WTC11 (cell line): ENCODE data around the gene FCHSD2. TPM values are rescaled to one million over a fixed set of nuclear protein-coding genes. Genes with fewer than 3 reads are reported as not detected.
A peak's percentile ranks its signal among the peaks of the same experiment; 100 is the strongest.

ENCODE experiments used
- ATAC-seq: fragments of 200-7000 bp; cut with Tn5 transposase; 2 replicates; pipeline ENCODE4 v1.10.0; 2021; ENCODE audit warnings: mild to moderate bottlenecking, moderate library complexity
- CTCF ChIA-PET: fragments of 300-600 bp; sonication (Branson Sonifier 250); formaldehyde crosslinking; loops from one replicate; lab custom pipeline; 2021; ENCODE audit warnings: antibody characterized with exemption; lab: Charles Lee
- POLR2A ChIA-PET: fragments of 350-600 bp; sonication (Branson Sonifier 250); formaldehyde crosslinking; loops from one replicate; lab custom pipeline; 2021; ENCODE audit warnings: antibody characterized with exemption; lab: Charles Lee
- DNase-seq: peaks from one replicate; pipeline ENCODE4 v3.0.0; 2021; ENCODE audit warnings: low spot score
- H3K27ac Mint-ChIP-seq: 2 replicates; pipeline ENCODE4 v1.8.0; 2021; ENCODE audit warnings: mixed read lengths
- H3K27me3 Mint-ChIP-seq: 2 replicates; pipeline ENCODE4 v1.8.0; 2021; ENCODE audit warnings: low read depth, mild to moderate bottlenecking, moderate library complexity, mixed read lengths
- H3K36me3 Mint-ChIP-seq: 2 replicates; pipeline ENCODE4 v1.8.0; 2021; ENCODE audit warnings: mixed read lengths
- H3K4me1 Mint-ChIP-seq: 2 replicates; pipeline ENCODE4 v1.8.0; 2022; ENCODE audit warnings: mixed read lengths
- H3K4me3 Mint-ChIP-seq: 2 replicates; pipeline ENCODE4 v1.8.0; 2021; ENCODE audit warnings: mild to moderate bottlenecking, moderate library complexity, mixed read lengths
- H3K9me3 Mint-ChIP-seq: 2 replicates; pipeline ENCODE4 v1.8.0; 2021; ENCODE audit warnings: mixed read lengths
- AR ChIP-seq: fragments of 250-450 bp; sonication (Bioruptor Pico); IDR thresholded peaks from 2 replicates; pipeline ENCODE4 v1.9.0; 2021; ENCODE audit warnings: mild to moderate bottlenecking
- ARID4B ChIP-seq: sonication (generic); formaldehyde crosslinking; IDR thresholded peaks from 2 replicates; pipeline ENCODE4 v1.8.0; 2023; ENCODE audit warnings: missing genetic modification reagents, mild to moderate bottlenecking, borderline replicate concordance
- ATF1 ChIP-seq: sonication (generic); formaldehyde crosslinking; IDR thresholded peaks from 2 replicates; pipeline ENCODE4 v1.8.1; 2023; ENCODE audit warnings: mild to moderate bottlenecking, moderate library complexity, missing genetic modification reagents
- CREB1 ChIP-seq: sonication (generic); formaldehyde crosslinking; IDR thresholded peaks from 2 replicates; pipeline ENCODE4 v1.8.0; 2023; ENCODE audit warnings: mild to moderate bottlenecking, missing genetic modification reagents
- CREM ChIP-seq: sonication (generic); formaldehyde crosslinking; IDR thresholded peaks from 2 replicates; pipeline ENCODE4 v1.8.1; 2022; ENCODE audit warnings: mild to moderate bottlenecking, missing genetic modification reagents, moderate library complexity
- ELF4 ChIP-seq: sonication (generic); formaldehyde crosslinking; IDR thresholded peaks from 2 replicates; pipeline ENCODE4 v1.8.1; 2022; ENCODE audit warnings: low read depth, mild to moderate bottlenecking, moderate library complexity, missing genetic modification reagents
- ETV6 ChIP-seq: sonication (generic); formaldehyde crosslinking; IDR thresholded peaks from 2 replicates; pipeline ENCODE4 v1.8.1; 2022; ENCODE audit warnings: mild to moderate bottlenecking, missing genetic modification reagents
- FOXK1 ChIP-seq: sonication (generic); formaldehyde crosslinking; IDR thresholded peaks from 2 replicates; pipeline ENCODE4 v1.8.0; 2022; ENCODE audit warnings: mild to moderate bottlenecking, moderate library complexity, missing genetic modification reagents
- FOXP1 ChIP-seq: sonication (generic); formaldehyde crosslinking; IDR thresholded peaks from 2 replicates; pipeline ENCODE4 v1.8.0; 2022; ENCODE audit warnings: missing genetic modification reagents, mild to moderate bottlenecking, moderate library complexity, borderline replicate concordance
- GABPB1 ChIP-seq: sonication (generic); formaldehyde crosslinking; IDR thresholded peaks from 2 replicates; pipeline ENCODE4 v1.8.1; 2023; ENCODE audit warnings: mild to moderate bottlenecking, missing genetic modification reagents
- GRHL2 ChIP-seq: fragments of 250-450 bp; sonication (Bioruptor Pico); IDR thresholded peaks from 2 replicates; pipeline ENCODE4 v1.8.0; 2022; ENCODE audit warnings: mild to moderate bottlenecking, moderate library complexity; ENCODE audit not compliant: insufficient replicate concordance, severe bottlenecking
- IRF2 ChIP-seq: sonication (generic); formaldehyde crosslinking; IDR thresholded peaks from 2 replicates; pipeline ENCODE4 v1.8.0; 2022; ENCODE audit warnings: low read depth, missing genetic modification reagents, borderline replicate concordance
- MXD4 ChIP-seq: fragments of 250-450 bp; sonication (Bioruptor Pico); IDR thresholded peaks from 2 replicates; pipeline ENCODE4 v1.8.0; 2021; ENCODE audit warnings: mild to moderate bottlenecking, moderate library complexity, borderline replicate concordance
- OVOL2 ChIP-seq: fragments of 250-450 bp; sonication (Bioruptor Pico); IDR thresholded peaks from 2 replicates; pipeline ENCODE4 v1.9.0; 2021; ENCODE audit warnings: mild to moderate bottlenecking, borderline replicate concordance
- SMAD3 ChIP-seq: sonication (generic); formaldehyde crosslinking; IDR thresholded peaks from 2 replicates; pipeline ENCODE4 v1.8.0; 2022; ENCODE audit warnings: missing genetic modification reagents, mild to moderate bottlenecking, borderline replicate concordance
- SMAD4 ChIP-seq: sonication (generic); formaldehyde crosslinking; IDR thresholded peaks from 2 replicates; pipeline ENCODE4 v1.8.0; 2022; ENCODE audit warnings: mild to moderate bottlenecking, missing genetic modification reagents
- TCF7 ChIP-seq: sonication (generic); formaldehyde crosslinking; IDR thresholded peaks from 2 replicates; pipeline ENCODE4 v1.8.0; 2022; ENCODE audit warnings: mild to moderate bottlenecking, low read depth, missing genetic modification reagents, moderate library complexity
- TP53 ChIP-seq: sonication (generic); formaldehyde crosslinking; IDR thresholded peaks from 2 replicates; pipeline ENCODE4 v1.8.1; 2023; ENCODE audit warnings: mild to moderate bottlenecking, missing genetic modification reagents
- ZBTB21 ChIP-seq: sonication (generic); formaldehyde crosslinking; IDR thresholded peaks from 2 replicates; pipeline ENCODE4 v1.8.1; 2023; ENCODE audit warnings: mild to moderate bottlenecking, missing genetic modification reagents, borderline replicate concordance
- ZNF138 ChIP-seq: sonication (generic); formaldehyde crosslinking; conservative IDR thresholded peaks from 2 replicates; pipeline ENCODE4 v1.8.1; 2022; ENCODE audit warnings: mild to moderate bottlenecking, moderate library complexity, missing genetic modification reagents
- ZNF232 ChIP-seq: sonication (generic); formaldehyde crosslinking; IDR thresholded peaks from 2 replicates; pipeline ENCODE4 v1.8.0; 2022; ENCODE audit warnings: mild to moderate bottlenecking, missing genetic modification reagents
- ZNF423 ChIP-seq: fragments of 250-450 bp; sonication (Bioruptor Pico); IDR thresholded peaks from 2 replicates; pipeline ENCODE4 v2.1.2; 2022; ENCODE audit warnings: mild to moderate bottlenecking, moderate library complexity
- total RNA-seq: library from RNA; stranded (reverse); gene quantifications from 3 replicates; pipeline ENCODE4 v1.2.3, GENCODE V29; 2021
- TF ChIP-seq, protein P1 (sequence below): fragments of 250-450 bp; sonication (Bioruptor Pico); conservative IDR thresholded peaks from 2 replicates; pipeline ENCODE4 v1.9.0; 2021; ENCODE audit warnings: mild to moderate bottlenecking

FCHSD2 gene
- total RNA-seq, 1 experiment from 2014 or later: 10.1 TPM

DNA sequence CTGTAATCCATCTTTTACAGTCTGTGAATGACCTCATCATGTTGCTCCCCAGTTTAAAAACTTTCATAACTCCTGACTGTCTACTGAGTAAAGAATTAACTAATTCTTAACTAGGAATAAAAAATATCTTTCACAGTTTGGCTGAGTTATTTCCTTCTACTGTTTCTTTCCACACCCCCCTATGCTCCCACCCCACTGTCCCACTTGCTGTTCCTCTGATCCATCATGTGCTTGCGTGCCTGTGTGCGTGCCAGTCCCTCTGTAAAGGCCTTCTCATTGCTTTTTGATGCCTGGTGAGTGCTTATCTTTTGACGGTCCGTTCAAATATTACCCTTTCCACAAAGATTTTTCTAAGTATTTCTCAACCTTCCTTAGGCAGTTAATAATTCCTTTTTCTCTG lies 272.3 kb downstream of the FCHSD2 start:
- CTCF ChIA-PET: interaction anchor here (0.6 kb wide), 1 partner anchor 311 kb away, joined by 3 read pairs; no protein-coding TSS in a partner anchor
- TF ChIP-seq ZNF423 (CRISPR knock-in tag) (no peak), TCF7 (CRISPR knock-in tag) (no peak), ZNF232 (CRISPR knock-in tag) (no peak), GABPB1 (no peak), IRF2 (CRISPR knock-in tag) (no peak), CREB1 (CRISPR knock-in tag) (no peak), MXD4 (no peak), ETV6 (no peak), GRHL2 (CRISPR knock-in tag) (no peak), FOXP1 (CRISPR knock-in tag) (no peak), ATF1 (CRISPR knock-in tag) (no peak), OVOL2 (CRISPR knock-in tag) (no peak), ZNF138 (no peak), TP53 (CRISPR knock-in tag) (no peak), SMAD4 (CRISPR knock-in tag) (no peak), ZBTB21 (CRISPR knock-in tag) (no peak), SMAD3 (CRISPR knock-in tag) (no peak), FOXK1 (CRISPR knock-in tag) (no peak)
- ATAC-seq (no peak), DNase-seq (no peak)
- Mint-ChIP-seq H3K36me3 (no peaks in the 10 kb centered on the region), H3K4me1 (no peaks in the 10 kb centered on the region; the same call in 1 of the 2 replicates), H3K27me3 (no peaks in the 10 kb centered on the region), H3K27ac (0 out of 2 replicates have a peak overlapping the region, but pooled peaks have one; percentile 38), H3K9me3 (peaks cover 5% of the 10 kb centered on the region; the same call in 1 of the 2 replicates), H3K4me3 (no peak overlapping the region)
- POLR2A ChIA-PET: no interaction called here

DNA sequence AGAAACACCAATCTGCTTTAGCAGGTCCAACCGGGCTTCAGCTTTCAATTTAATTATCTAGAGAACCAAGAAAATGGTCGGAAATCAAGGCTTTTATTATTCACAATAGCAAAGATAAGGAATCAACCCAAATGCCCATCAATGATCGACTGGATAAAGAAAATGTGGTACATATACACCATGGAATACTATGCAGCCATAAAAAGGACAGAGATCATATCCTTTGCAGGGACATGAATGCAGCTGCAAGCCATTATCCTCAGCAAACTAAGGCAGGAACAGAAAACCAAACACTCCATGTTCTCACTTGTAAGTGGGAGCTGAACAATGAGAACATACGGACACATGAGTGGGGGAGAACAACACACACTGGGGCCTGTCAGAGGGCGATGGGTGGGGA lies 274.1 kb downstream of the FCHSD2 start:
- ATAC-seq (no peak), DNase-seq (no peak)
- no peaks in the 10 kb centered on the region; the same call in 1 of the 2 replicates for H3K4me1 Mint-ChIP-seq
- TF ChIP-seq AR (CRISPR knock-in tag) (no peak), FOXP1 (CRISPR knock-in tag) (no peak), CREM (CRISPR knock-in tag) (no peak), ELF4 (CRISPR knock-in tag) (no peak), ARID4B (no peak)
- TF ChIP-seq, protein P1, sequence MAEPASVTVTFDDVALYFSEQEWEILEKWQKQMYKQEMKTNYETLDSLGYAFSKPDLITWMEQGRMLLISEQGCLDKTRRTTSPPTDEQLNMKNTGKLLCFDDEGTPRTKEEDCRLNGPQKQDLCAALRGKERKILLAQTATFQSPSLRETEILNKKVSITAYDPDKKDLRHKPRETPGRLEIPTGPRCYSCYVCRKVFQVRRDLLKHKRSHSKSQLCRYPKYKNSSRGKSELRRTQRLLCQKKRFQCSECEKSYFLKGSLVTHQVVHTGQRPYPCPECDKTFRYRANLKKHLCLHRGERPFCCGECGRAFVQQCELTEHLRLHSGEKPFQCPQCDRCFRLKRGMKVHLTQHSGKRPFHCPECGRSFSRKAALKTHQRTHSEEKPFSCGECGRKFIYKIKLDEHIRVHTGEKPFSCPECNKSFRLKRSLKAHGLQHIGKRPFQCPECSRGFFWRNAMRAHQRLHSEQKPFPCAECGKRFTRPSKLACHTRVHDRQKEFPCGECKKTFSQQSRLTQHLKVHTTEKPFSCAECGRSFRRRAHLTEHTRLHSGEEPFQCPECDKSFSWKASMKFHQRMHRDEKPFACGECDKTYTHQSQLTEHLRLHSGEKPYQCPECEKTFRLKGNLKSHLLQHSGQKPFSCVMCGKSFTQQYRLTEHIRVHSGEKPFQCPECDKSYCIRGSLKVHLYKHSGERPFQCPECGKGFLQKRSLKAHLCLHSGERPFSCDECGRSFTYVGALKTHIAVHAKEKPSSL: no peak
- TF ChIP-seq, all 79 proteins: peak for 0
- ChIA-PET CTCF (no interaction called here), POLR2A (no interaction called here)
- Mint-ChIP-seq H3K36me3 (no peaks in the 10 kb centered on the region), H3K27ac (no peak overlapping the region), H3K9me3 (peaks cover 5% of the 10 kb centered on the region; the same call in 1 of the 2 replicates), H3K4me3 (no peak overlapping the region), H3K27me3 (no peaks in the 10 kb centered on the region)
